ENCODE data around the gene NCOA4.
A peak's percentile ranks its signal among the peaks of the same experiment; 100 is the strongest.

The NCOA4 gene

DNA sequence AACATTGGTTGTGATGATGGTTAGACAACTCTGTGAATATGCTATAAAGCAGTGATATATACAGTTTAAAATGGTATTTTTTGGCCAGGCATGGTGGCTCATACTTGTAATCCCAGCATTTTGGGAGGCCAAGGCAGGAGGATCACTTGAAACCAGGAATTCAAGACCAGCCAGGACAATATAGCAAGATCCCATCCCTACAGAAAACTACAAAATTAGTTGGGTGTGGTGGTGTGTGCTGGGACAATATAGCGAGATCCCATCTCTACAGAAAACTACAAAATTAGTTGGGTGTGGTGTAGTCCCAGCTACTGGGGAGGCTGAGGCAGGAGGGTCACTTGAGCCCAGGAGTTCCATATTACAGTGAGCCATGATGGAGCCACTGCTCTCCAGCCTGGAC is 43.1 kb upstream of the NCOA4 start:
- ChIA-PET POLR2A (no interaction called here), CTCF (no interaction called here)
- no peak overlapping the region for H3K4me3 ChIP-seq (ENCODE audit: low read depth, low read length)
- H3K4me1 ChIP-seq (ENCODE audit: control insufficient read depth, insufficient read depth, low read length): no peaks in the 10 kb centered on the region
- no peak for TF ChIP-seq ZNF211 (tag by site-specific recombination; IDR thresholded peaks at IDR 0.05; ENCODE audit: low read depth)
- TF ChIP-seq, protein P1, sequence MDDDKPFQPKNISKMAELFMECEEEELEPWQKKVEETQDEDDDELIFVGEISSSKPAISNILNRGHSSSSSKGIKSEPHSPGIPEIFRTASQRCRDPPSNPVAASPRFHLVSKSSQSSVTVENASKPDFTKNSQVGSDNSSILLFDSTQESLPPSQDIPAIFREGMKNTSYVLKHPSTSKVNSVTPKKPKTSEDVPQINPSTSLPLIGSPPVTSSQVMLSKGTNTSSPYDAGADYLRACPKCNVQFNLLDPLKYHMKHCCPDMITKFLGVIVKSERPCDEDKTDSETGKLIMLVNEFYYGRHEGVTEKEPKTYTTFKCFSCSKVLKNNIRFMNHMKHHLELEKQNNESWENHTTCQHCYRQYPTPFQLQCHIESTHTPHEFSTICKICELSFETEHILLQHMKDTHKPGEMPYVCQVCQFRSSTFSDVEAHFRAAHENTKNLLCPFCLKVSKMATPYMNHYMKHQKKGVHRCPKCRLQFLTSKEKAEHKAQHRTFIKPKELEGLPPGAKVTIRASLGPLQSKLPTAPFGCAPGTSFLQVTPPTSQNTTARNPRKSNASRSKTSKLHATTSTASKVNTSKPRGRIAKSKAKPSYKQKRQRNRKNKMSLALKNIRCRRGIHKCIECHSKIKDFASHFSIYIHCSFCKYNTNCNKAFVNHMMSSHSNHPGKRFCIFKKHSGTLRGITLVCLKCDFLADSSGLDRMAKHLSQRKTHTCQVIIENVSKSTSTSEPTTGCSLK (tag by site-specific recombination; IDR thresholded peaks at IDR 0.05): no peak
- no peak for TF ChIP-seq ZNF350 (tag by site-specific recombination; IDR thresholded peaks at IDR 0.05)
- TF ChIP-seq ZNF121 (tag by site-specific recombination; IDR thresholded peaks at IDR 0.05): 0 out of 2 replicates have a peak, but pooled peaks have one; percentile 32
- H3K36me3 ChIP-seq (ENCODE audit: control insufficient read depth in 2 of 2, insufficient read depth in 1 of 2, low read length in 2 of 2): no peaks in the 10 kb centered on the region
- H3K27ac ChIP-seq (ENCODE audit: extremely low read depth, low read depth, low read length): no peak overlapping the region
- H3K9me3 ChIP-seq (ENCODE audit: control insufficient read depth, insufficient read depth, low read depth, low read length): no peaks in the 10 kb centered on the region

DNA sequence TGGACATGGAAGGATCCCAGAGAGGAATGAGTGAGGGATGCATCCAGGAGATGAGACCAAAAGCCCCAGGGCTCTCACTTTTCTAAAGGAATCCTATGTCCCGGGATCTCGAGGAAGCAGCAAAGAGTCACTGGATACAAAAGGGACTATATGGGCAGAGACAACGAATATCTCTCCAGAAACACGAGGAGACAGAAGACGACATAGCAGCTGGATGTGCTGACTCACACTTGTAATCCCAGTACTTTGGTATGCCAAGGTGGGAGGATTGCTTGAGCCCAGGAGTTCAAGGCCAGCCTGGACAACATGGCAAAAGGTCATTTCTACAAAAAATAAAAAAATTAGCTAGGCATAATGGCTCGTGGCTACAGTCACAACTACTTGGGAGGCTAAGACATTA is 40.3 kb upstream of the NCOA4 start:
- TF ChIP-seq OVOL3 (tag by site-specific recombination; IDR thresholded peaks at IDR 0.05) (no peak), ZNF626 (tag by site-specific recombination; IDR thresholded peaks at IDR 0.05) (no peak), ZNF24 (tag by site-specific recombination; IDR thresholded peaks at IDR 0.05) (no peak), ZNF664 (tag by site-specific recombination; IDR thresholded peaks at IDR 0.05) (no peak), ZNF747 (tag by site-specific recombination; IDR thresholded peaks at IDR 0.05) (no peak)
- TF ChIP-seq, protein P2, sequence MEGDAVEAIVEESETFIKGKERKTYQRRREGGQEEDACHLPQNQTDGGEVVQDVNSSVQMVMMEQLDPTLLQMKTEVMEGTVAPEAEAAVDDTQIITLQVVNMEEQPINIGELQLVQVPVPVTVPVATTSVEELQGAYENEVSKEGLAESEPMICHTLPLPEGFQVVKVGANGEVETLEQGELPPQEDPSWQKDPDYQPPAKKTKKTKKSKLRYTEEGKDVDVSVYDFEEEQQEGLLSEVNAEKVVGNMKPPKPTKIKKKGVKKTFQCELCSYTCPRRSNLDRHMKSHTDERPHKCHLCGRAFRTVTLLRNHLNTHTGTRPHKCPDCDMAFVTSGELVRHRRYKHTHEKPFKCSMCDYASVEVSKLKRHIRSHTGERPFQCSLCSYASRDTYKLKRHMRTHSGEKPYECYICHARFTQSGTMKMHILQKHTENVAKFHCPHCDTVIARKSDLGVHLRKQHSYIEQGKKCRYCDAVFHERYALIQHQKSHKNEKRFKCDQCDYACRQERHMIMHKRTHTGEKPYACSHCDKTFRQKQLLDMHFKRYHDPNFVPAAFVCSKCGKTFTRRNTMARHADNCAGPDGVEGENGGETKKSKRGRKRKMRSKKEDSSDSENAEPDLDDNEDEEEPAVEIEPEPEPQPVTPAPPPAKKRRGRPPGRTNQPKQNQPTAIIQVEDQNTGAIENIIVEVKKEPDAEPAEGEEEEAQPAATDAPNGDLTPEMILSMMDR (tag by site-specific recombination; IDR thresholded peaks at IDR 0.05): no peak
- POLR2A ChIA-PET: no interaction called here
- Histone ChIP-seq H3K36me3 (ENCODE audit: control insufficient read depth in 2 of 2, insufficient read depth in 1 of 2, low read length in 2 of 2) (no peaks in the 10 kb centered on the region), H3K4me1 (ENCODE audit: control insufficient read depth, insufficient read depth, low read length) (no peaks in the 10 kb centered on the region), H3K27ac (ENCODE audit: extremely low read depth, low read depth, low read length) (no peak overlapping the region), H3K9me3 (ENCODE audit: control insufficient read depth, insufficient read depth, low read depth, low read length) (no peaks in the 10 kb centered on the region), H3K4me3 (ENCODE audit: low read depth, low read length) (no peak overlapping the region)
- CTCF ChIA-PET: interaction anchor here (1.2 kb wide), 1 partner anchor 41 kb away, joined by 4 read pairs; no protein-coding TSS in a partner anchor

DNA sequence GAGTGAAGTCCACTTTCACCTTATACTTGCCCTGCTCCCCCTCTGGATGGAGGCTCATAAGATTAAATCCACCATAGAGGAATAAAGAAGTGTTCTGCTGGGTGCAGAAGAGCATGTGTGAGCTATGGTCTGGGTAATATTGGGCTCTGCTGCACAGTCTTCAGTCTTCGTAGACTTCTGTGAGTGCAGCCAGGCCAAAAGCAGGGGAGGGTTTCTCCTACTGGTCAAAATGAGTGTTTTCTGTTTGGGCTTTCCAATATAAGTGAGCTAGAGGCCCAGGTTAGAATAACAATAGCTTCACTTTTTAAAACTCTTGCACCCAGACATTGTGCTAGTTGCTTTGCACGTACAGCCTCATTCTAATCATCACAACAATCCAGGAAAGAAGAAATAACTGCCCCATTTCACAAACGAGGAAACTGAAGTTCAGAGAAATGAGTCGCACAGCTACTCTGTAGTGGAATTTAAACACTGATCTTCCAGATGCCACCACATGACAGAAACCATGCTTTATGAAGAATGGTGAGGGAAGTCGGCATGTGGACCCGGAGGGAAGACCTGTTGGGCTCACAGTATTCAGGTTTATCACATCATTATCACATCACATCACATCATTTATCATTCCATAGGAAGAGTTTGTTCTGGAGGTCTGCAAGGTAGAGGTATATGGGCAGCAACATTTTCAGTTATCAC is 39.5 kb upstream of the NCOA4 start:
- no peak overlapping the region for H3K27ac ChIP-seq (ENCODE audit: extremely low read depth, low read depth, low read length)
- CTCF ChIA-PET: no interaction called here
- H3K9me3 ChIP-seq (ENCODE audit: control insufficient read depth, insufficient read depth, low read depth, low read length): no peaks in the 10 kb centered on the region
- H3K4me3 ChIP-seq (ENCODE audit: low read depth, low read length): no peak overlapping the region
- no peaks in the 10 kb centered on the region for H3K4me1 ChIP-seq (ENCODE audit: control insufficient read depth, insufficient read depth, low read length)
- POLR2A ChIA-PET: no interaction called here
- H3K36me3 ChIP-seq (ENCODE audit: control insufficient read depth in 2 of 2, insufficient read depth in 1 of 2, low read length in 2 of 2): no peaks in the 10 kb centered on the region
- TF ChIP-seq, protein P3, sequence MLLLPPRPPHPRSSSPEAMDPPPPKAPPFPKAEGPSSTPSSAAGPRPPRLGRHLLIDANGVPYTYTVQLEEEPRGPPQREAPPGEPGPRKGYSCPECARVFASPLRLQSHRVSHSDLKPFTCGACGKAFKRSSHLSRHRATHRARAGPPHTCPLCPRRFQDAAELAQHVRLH (tag by site-specific recombination; IDR thresholded peaks at IDR 0.05): no peak
- TF ChIP-seq ZNF521 (tag by site-specific recombination; IDR thresholded peaks at IDR 0.05) (no peak), IKZF3 (tag by site-specific recombination; IDR thresholded peaks at IDR 0.05) (no peak), ZFP3 (tag by site-specific recombination; IDR thresholded peaks at IDR 0.05; ENCODE audit: low read depth) (no peak), ZFP37 (tag by site-specific recombination; IDR thresholded peaks at IDR 0.05) (no peak), MYNN (tag by site-specific recombination; IDR thresholded peaks at IDR 0.05; ENCODE audit: borderline replicate concordance) (no peak), ZNF660 (tag by site-specific recombination; IDR thresholded peaks at IDR 0.05) (no peak), ZNF10 (tag by site-specific recombination; IDR thresholded peaks at IDR 0.05) (no peak), ZNF473 (tag by site-specific recombination; IDR thresholded peaks at IDR 0.05) (no peak)
- TF ChIP-seq, protein P4, sequence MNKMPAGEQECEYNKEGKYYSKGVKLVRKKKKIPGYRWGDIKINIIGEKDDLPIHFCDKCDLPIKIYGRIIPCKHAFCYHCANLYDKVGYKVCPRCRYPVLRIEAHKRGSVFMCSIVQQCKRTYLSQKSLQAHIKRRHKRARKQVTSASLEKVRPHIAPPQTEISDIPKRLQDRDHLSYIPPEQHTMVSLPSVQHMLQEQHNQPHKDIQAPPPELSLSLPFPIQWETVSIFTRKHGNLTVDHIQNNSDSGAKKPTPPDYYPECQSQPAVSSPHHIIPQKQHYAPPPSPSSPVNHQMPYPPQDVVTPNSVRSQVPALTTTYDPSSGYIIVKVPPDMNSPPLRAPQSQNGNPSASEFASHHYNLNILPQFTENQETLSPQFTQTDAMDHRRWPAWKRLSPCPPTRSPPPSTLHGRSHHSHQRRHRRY (tag by site-specific recombination; IDR thresholded peaks at IDR 0.05): no peak
- TF ChIP-seq, protein P5, sequence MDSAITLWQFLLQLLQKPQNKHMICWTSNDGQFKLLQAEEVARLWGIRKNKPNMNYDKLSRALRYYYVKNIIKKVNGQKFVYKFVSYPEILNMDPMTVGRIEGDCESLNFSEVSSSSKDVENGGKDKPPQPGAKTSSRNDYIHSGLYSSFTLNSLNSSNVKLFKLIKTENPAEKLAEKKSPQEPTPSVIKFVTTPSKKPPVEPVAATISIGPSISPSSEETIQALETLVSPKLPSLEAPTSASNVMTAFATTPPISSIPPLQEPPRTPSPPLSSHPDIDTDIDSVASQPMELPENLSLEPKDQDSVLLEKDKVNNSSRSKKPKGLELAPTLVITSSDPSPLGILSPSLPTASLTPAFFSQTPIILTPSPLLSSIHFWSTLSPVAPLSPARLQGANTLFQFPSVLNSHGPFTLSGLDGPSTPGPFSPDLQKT (IDR thresholded peaks at IDR 0.05; ENCODE audit: borderline replicate concordance, low read depth, low read length): no peak
